Natural killer cell (primary cell): ENCODE data around the gene PCDHA4. TPM values are rescaled to one million over a fixed set of nuclear protein-coding genes. Genes with fewer than 3 reads are reported as not detected.
"Not testable (repeated sequence)": the region's sequence is repeated elsewhere in the genome, so short reads cannot be mapped to it uniquely, and the experiment has no call there.

Experiments used
- ATAC-seq, 3 donors: fragments of 150-1000 bp in 2 of 3; fragments of 200-7000 bp in 1 of 3; cut with Tn5 transposase; 1 replicate in 1 of 3; 2 replicates in 2 of 3; pipeline ENCODE4 v1.10.0; 2021; ENCODE audit warnings: mild to moderate bottlenecking in 2 of 3, moderate library complexity in 2 of 3
- DNase-seq, 2 donors: peaks; one replicate each; pipeline versions ENCODE4 v3.0.0 to v3.0.0-alpha.2; 2013 to 2021; ENCODE audit warnings: mixed read lengths in 1 of 2
- H3K27ac ChIP-seq: one replicate; pipeline ENCODE4 v1.5.1; 2013; ENCODE audit warnings: mild to moderate bottlenecking, low read length
- H3K27me3 ChIP-seq: one replicate; pipeline ENCODE4 v1.6.1; 2013; ENCODE audit warnings: low read length; ENCODE audit not compliant: control insufficient read depth, insufficient read depth
- H3K36me3 ChIP-seq: one replicate; pipeline ENCODE4 v1.6.1; 2013; ENCODE audit warnings: low read length; ENCODE audit not compliant: control insufficient read depth, insufficient read depth
- H3K4me1 ChIP-seq: one replicate; pipeline ENCODE4 v1.6.1; 2013; ENCODE audit warnings: low read length; ENCODE audit not compliant: control insufficient read depth, insufficient read depth
- H3K4me3 ChIP-seq: one replicate; pipeline ENCODE4 v1.5.1; 2013; ENCODE audit warnings: low read length
- H3K9me3 ChIP-seq: one replicate; pipeline ENCODE4 v1.6.1; 2013; ENCODE audit warnings: low read length; ENCODE audit not compliant: control insufficient read depth, insufficient read depth
- H3K27ac Mint-ChIP-seq, 2 donors: one replicate each; pipeline ENCODE4 v1.8.0; 2022; ENCODE audit warnings: mild to moderate bottlenecking in 2 of 2, mixed read lengths in 2 of 2, moderate library complexity in 1 of 2
- H3K27me3 Mint-ChIP-seq, 2 donors: one replicate each; pipeline ENCODE4 v1.8.0; 2022; ENCODE audit warnings: low read depth in 2 of 2, mixed read lengths in 2 of 2
- H3K36me3 Mint-ChIP-seq: one replicate; pipeline ENCODE4 v1.8.0; 2022; ENCODE audit warnings: mixed read lengths
- H3K4me1 Mint-ChIP-seq, 2 donors: one replicate each; pipeline ENCODE4 v1.8.0; 2022; ENCODE audit warnings: mixed read lengths in 2 of 2
- H3K4me3 Mint-ChIP-seq: one replicate; pipeline ENCODE4 v1.8.0; 2022; ENCODE audit warnings: mild to moderate bottlenecking, moderate library complexity, mixed read lengths
- H3K9me3 Mint-ChIP-seq, 2 donors: one replicate each; pipeline ENCODE4 v1.8.0; 2022; ENCODE audit warnings: mixed read lengths in 2 of 2
- WGBS: methylation state at CpG from one replicate; pipeline ENCODE4 v1.1.7; 2013; ENCODE audit warnings: missing lambda C conversion rate; ENCODE audit not compliant: insufficient coverage; 5-methylcytosine and 5-hydroxymethylcytosine counted together
- intact Hi-C: fragments of 100-400 bp; cut with micrococcal nuclease; formaldehyde crosslinking; loops from one replicate; pipeline ENCODE4 v1.14.2; 2022
- total RNA-seq, 4 donors: library from RNA; stranded (reverse); fragments of 120-200 nt in 1 of 4; gene quantifications; one replicate each; pipeline versions ENCODE4 v1.2.3 to v1.2.4, GENCODE V29; 2013 to 2022
- TF ChIP-seq, protein P1 (sequence below): fragments of 200-600 bp; IDR thresholded peaks from one replicate; pipeline ENCODE4 v1.8.0; 2022; ENCODE audit warnings: antibody characterized with exemption

PCDHA4 gene
- total RNA-seq, 3 donors from 2014 or later (not counting 1 experiment from before 2014, with no cell fraction given) = not detected

DNA sequence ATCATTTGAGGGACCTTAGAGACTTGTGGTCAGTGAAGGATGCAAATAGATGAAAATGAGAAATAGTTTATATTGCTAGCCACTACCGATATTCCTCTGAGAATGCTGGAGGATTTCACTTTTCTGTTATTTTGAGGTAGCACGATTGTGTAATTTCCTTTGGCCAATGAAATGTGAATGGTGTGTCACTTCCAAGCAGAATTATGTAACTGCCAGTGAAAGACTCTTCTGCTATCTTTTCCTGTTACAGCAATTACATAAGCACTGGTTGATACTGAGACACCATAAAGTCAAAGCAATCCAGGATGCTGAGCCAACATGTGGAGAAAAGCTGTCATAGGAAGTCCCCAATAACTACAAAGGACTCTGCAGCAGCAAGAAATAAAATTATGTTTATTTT, 15.8 kb upstream of the PCDHA4 start:
- no peak for ATAC-seq
- no peaks in the 10 kb centered on the region for H3K36me3 ChIP-seq
- intact Hi-C loops = no loop called here
- no peak overlapping the region for H3K27ac ChIP-seq
- DNase-seq = no peak
- Mint-ChIP-seq H3K4me3 (no peak overlapping the region), H3K9me3 (peaks cover 3 to 6% of the 10 kb centered on the region in 2 donors), H3K27ac (no peak overlapping the region), H3K27me3 (peaks cover 14 to 19% of the 10 kb centered on the region in 2 donors), H3K36me3 (peaks cover 20% of the 10 kb centered on the region), H3K4me1 (no peaks in the 10 kb centered on the region)
- 19% methylated on average over 2 of the region's 2 CpGs for WGBS
- H3K9me3 ChIP-seq = peaks cover 30% of the 10 kb centered on the region
- H3K4me1 ChIP-seq = no peaks in the 10 kb centered on the region
- peaks cover 13% of the 10 kb centered on the region for H3K27me3 ChIP-seq
- no peak overlapping the region for H3K4me3 ChIP-seq
- TF ChIP-seq, protein P1, sequence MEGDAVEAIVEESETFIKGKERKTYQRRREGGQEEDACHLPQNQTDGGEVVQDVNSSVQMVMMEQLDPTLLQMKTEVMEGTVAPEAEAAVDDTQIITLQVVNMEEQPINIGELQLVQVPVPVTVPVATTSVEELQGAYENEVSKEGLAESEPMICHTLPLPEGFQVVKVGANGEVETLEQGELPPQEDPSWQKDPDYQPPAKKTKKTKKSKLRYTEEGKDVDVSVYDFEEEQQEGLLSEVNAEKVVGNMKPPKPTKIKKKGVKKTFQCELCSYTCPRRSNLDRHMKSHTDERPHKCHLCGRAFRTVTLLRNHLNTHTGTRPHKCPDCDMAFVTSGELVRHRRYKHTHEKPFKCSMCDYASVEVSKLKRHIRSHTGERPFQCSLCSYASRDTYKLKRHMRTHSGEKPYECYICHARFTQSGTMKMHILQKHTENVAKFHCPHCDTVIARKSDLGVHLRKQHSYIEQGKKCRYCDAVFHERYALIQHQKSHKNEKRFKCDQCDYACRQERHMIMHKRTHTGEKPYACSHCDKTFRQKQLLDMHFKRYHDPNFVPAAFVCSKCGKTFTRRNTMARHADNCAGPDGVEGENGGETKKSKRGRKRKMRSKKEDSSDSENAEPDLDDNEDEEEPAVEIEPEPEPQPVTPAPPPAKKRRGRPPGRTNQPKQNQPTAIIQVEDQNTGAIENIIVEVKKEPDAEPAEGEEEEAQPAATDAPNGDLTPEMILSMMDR = no peak

DNA sequence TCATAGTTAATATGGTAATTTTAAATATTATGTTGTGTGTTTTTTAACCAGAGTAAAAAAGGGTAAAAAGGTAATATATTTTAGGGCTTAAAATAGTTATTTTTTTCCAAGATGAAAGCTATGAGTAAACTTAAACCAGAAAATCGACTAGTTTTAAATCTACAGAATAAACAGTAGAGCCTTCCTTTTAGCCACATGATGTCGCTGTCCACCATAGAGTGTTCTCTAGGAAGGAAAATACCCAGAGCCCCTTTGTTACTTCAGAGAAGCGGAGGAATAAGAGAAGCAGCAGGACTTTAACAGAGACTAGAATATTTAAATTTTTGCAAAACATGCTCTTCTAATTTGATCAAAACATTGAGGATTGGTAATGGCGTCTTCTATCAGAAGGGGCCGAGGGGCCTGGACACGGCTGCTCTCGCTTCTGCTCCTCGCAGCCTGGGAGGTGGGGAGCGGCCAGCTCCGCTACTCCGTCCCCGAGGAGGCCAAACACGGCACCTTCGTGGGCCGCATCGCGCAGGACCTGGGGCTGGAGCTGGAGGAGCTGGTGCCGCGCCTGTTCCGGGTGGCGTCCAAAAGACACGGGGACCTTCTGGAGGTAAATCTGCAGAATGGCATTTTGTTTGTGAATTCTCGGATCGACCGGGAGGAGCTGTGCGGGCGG, 12.1 kb upstream of the PCDHA4 start, which contains the start of gene PCDHA2:
PCDHA2 (plus strand) TSS at position 258 of the 664 bp plus-strand sequence.
- H3K36me3 ChIP-seq = no peaks in the 10 kb centered on the region
- H3K27ac ChIP-seq = no peak within 1 kb of the TSS
- Mint-ChIP-seq H3K36me3 (peaks cover 20% of the 10 kb centered on the region), H3K4me1 (no peaks in the 10 kb centered on the region), H3K27ac (no peak within 1 kb of the TSS), H3K27me3 (peaks cover 11 to 19% of the 10 kb centered on the region in 2 donors), H3K4me3 (no peak within 1 kb of the TSS), H3K9me3 (peaks cover 3 to 6% of the 10 kb centered on the region in 2 donors)
- DNase-seq = no peak
- ATAC-seq = no peak
- TF ChIP-seq, protein P1 = no peak
- H3K4me3 ChIP-seq = no peak within 1 kb of the TSS
- peaks cover 15% of the 10 kb centered on the region for H3K9me3 ChIP-seq
- H3K4me1 ChIP-seq = no peaks in the 10 kb centered on the region
- intact Hi-C loops = no loop called here
- WGBS = 31% methylated on average over 27 of the region's 27 CpGs
- H3K27me3 ChIP-seq = peaks cover 10% of the 10 kb centered on the region

DNA sequence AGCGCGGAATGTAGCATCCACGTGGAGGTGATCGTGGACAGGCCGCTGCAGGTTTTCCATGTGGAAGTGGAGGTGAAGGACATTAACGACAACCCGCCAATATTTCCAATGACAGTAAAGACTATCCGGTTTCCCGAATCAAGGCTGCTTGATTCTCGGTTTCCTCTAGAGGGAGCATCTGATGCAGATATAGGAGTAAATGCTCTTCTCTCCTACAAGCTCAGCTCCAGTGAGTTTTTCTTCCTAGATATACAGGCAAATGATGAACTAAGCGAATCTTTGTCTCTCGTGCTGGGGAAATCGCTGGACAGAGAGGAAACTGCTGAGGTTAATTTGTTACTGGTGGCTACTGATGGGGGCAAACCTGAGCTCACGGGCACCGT, 11.6 kb upstream of the PCDHA4 start:
- no peaks in the 10 kb centered on the region for H3K36me3 ChIP-seq
- H3K27ac ChIP-seq = no peak overlapping the region
- peaks cover 10% of the 10 kb centered on the region for H3K27me3 ChIP-seq
- H3K4me3 ChIP-seq = no peak overlapping the region
- intact Hi-C loops = no loop called here
- ATAC-seq (no peak), DNase-seq (no peak)
- peaks cover 15% of the 10 kb centered on the region for H3K9me3 ChIP-seq
- Mint-ChIP-seq H3K4me3 (no peak overlapping the region), H3K27me3 (peaks cover 11 to 19% of the 10 kb centered on the region in 2 donors), H3K27ac (no peak overlapping the region), H3K36me3 (peaks cover 20% of the 10 kb centered on the region), H3K4me1 (no peaks in the 10 kb centered on the region), H3K9me3 (peaks cover 3 to 6% of the 10 kb centered on the region in 2 donors)
- TF ChIP-seq, protein P1 = no peak
- WGBS = 39% methylated on average over 14 of the region's 15 CpGs
- no peaks in the 10 kb centered on the region for H3K4me1 ChIP-seq

DNA sequence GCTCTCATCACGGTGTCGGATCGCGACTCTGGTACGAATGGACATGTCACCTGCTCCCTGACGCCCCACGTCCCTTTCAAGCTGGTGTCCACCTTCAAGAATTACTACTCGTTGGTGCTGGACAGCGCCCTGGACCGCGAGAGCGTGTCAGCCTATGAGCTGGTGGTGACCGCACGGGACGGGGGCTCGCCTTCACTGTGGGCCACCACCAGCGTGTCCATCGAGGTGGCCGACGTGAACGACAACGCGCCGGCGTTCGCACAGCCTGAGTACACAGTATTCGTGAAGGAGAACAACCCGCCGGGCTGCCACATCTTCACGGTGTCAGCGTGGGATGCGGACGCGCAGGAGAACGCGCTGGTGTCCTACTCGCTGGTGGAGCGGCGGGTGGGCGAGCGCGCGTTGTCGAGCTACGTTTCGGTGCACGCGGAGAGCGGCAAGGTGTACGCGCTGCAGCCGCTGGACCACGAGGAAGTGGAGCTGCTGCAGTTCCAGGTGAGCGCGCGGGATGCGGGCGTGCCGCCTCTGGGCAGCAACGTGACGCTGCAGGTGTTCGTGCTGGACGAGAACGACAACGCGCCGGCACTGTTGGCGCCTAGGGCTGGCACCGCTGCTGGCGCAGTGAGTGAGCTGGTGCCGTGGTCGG, 10.7 kb upstream of the PCDHA4 start:
- ATAC-seq, H3K9me3 Mint-ChIP-seq, H3K4me1 ChIP-seq, H3K36me3 ChIP-seq, intact Hi-C loops, H3K27ac ChIP-seq, DNase-seq, H3K4me3 ChIP-seq, H3K27ac Mint-ChIP-seq, H3K4me1 Mint-ChIP-seq, H3K4me3 Mint-ChIP-seq: not testable (repeated sequence)
- Mint-ChIP-seq H3K27me3 (peaks cover 11 to 19% of the 10 kb centered on the region in 2 donors), H3K36me3 (peaks cover 17% of the 10 kb centered on the region)
- Histone ChIP-seq H3K9me3 (peaks cover 15% of the 10 kb centered on the region), H3K27me3 (peaks cover 16% of the 10 kb centered on the region)
- 63% methylated on average over 72 of the region's 72 CpGs for WGBS
